ENCODE results near the gene GPR21. TPM values are rescaled to one million over a fixed set of nuclear protein-coding genes. Genes with fewer than 3 reads are reported as not detected.

GPR21 gene
- total and polyA plus RNA-seq, 12 donors, result 0.25 to 0.95 (median 0.61) TPM; not detected in 4

DNA sequence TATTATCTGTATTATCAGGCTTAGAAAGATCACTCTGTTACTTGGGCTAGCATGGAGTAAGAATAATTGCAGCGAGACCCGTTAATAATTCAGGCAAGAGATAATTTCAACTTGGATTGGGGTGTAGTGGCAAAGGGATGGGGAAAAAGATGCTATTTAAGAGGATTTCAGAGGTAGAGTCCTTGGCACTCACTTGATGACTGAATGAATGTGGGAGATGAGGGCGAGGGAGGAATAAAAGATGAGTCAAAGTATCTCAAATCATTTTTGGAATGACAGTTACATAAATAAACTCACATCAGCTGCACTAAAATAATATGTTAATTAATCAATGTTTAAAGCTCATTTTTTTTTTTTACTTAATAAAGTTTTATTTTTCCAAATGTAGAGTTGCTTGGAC is 4.5 kb upstream of the GPR21 start:
- DNase-seq (no peak), ATAC-seq (no peak)
- intact Hi-C loops (cut with DNase I), result no loop called here
- Histone ChIP-seq H3K27ac (no peak overlapping the region), H3K9me3 (no peaks in the 10 kb centered on the region), H3K4me3 (no peak overlapping the region), H3K36me3 (peaks cover 0 to 66% (median 0%) of the 10 kb centered on the region in 9 donors), H3K27me3 (no peaks in the 10 kb centered on the region), H3K4me1 (peaks cover 0 to 14% (median 0%) of the 10 kb centered on the region in 9 donors)
- WGBS, 2 donors, result 96 to 99% methylated on average over 3 of the region's 3 CpGs
- TF ChIP-seq, protein P1, sequence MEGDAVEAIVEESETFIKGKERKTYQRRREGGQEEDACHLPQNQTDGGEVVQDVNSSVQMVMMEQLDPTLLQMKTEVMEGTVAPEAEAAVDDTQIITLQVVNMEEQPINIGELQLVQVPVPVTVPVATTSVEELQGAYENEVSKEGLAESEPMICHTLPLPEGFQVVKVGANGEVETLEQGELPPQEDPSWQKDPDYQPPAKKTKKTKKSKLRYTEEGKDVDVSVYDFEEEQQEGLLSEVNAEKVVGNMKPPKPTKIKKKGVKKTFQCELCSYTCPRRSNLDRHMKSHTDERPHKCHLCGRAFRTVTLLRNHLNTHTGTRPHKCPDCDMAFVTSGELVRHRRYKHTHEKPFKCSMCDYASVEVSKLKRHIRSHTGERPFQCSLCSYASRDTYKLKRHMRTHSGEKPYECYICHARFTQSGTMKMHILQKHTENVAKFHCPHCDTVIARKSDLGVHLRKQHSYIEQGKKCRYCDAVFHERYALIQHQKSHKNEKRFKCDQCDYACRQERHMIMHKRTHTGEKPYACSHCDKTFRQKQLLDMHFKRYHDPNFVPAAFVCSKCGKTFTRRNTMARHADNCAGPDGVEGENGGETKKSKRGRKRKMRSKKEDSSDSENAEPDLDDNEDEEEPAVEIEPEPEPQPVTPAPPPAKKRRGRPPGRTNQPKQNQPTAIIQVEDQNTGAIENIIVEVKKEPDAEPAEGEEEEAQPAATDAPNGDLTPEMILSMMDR (IDR thresholded peaks at IDR 0.05), result no peak

DNA sequence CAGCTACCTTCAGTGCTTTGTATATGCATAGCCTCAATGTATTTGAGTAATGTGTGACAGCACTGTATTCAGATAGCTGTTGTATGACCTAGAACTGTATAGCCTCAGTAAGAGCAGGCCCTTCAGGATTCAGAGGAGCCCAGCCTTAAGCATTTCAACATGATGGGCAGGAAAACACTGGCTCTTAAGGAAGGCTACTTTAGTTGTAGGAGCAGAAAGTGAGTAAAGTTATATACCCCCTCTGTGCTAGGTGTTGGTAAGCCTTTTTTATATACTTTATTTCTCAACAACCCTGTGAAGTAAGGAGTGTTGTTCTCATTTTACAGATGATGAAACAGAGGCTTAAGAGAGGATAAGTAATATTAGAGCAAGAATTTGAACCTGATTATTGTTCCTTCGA is 1.5 kb upstream of the GPR21 start:
- peaks cover 0 to 28% (median 11%) of the 10 kb centered on the region in 9 donors for H3K4me1 ChIP-seq
- peaks cover 0 to 55% (median 0%) of the 10 kb centered on the region in 9 donors for H3K36me3 ChIP-seq
- intact Hi-C loops (cut with DNase I), result no loop called here
- ATAC-seq, result no peak
- H3K27me3 ChIP-seq, result no peaks in the 10 kb centered on the region
- no peak overlapping the region for H3K4me3 ChIP-seq
- TF ChIP-seq, protein P1 (IDR thresholded peaks at IDR 0.05), result no peak
- DNase-seq, result no peak
- no peak overlapping the region for H3K27ac ChIP-seq
- 93% methylated on average over 1 of the region's 1 CpG for WGBS, 2 donors
- no peaks in the 10 kb centered on the region for H3K9me3 ChIP-seq

DNA sequence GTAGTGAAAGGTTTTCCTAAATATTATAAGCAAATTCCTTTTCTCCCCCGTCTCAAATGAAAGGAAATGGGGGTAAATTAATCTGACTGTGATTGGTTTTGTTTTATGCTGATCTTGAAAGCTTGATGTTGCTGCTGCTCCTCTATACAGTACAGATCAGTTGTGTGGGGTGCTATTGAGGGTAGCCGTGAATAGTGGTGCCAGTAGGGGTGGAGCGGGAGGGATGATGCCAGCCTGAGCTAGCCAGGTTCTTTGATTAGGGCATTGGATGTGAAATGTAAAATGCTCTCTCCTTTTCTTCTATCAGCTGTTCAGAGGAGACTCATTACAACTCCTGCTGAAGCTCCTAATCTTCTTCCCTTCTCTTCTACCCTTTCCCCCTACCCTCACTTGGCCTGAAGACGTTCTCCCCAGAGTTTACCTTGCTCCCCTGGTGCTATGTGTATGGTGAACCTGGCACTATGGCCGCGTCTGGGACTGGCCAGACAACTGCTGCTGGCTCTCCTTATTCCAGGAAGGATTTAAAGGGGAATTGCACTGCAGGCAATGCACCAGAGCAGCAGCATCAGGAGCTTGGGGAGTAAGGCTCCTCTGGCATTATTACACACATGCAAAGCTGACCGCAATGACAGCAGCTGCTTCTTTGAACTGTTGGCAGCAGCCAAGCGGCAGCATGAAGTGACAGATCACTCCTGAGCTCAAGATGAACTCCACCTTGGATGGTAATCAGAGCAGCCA is 566 bp downstream of the GPR21 start:
- no peaks in the 10 kb centered on the region for H3K27me3 ChIP-seq
- TF ChIP-seq, protein P1 (IDR thresholded peaks at IDR 0.05), result no peak
- H3K9me3 ChIP-seq, result no peaks in the 10 kb centered on the region
- H3K27ac ChIP-seq, result peak overlapping the region in 5 of 10 donors; percentile 11 to 34 (median 30)
- ATAC-seq, result peak in 7 of 8 donors; percentile 32 to 63 (median 45)
- intact Hi-C loops (cut with DNase I), result no loop called here
- peaks cover 0 to 34% (median 0%) of the 10 kb centered on the region in 9 donors for H3K36me3 ChIP-seq
- DNase-seq, result no peak
- 66 to 76% methylated on average over 8 of the region's 8 CpGs for WGBS, 2 donors
- peak overlapping the region in 8 of 10 donors; percentile 4 to 46 (median 42) for H3K4me3 ChIP-seq
- peaks cover 0 to 46% (median 16%) of the 10 kb centered on the region in 9 donors for H3K4me1 ChIP-seq

DNA sequence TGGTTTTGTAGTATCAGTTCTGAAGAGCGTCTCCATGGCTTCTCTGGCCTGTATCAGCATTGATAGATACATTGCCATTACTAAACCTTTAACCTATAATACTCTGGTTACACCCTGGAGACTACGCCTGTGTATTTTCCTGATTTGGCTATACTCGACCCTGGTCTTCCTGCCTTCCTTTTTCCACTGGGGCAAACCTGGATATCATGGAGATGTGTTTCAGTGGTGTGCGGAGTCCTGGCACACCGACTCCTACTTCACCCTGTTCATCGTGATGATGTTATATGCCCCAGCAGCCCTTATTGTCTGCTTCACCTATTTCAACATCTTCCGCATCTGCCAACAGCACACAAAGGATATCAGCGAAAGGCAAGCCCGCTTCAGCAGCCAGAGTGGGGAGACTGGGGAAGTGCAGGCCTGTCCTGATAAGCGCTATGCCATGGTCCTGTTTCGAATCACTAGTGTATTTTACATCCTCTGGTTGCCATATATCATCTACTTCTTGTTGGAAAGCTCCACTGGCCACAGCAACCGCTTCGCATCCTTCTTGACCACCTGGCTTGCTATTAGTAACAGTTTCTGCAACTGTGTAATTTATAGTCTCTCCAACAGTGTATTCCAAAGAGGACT is 1.5 kb downstream of the GPR21 start:
- Histone ChIP-seq H3K27me3 (no peaks in the 10 kb centered on the region), H3K4me3 (peak overlapping the region in 7 of 10 donors; percentile 14 to 46 (median 43)), H3K36me3 (peaks cover 0 to 25% (median 0%) of the 10 kb centered on the region in 9 donors), H3K4me1 (peaks cover 0 to 56% (median 26%) of the 10 kb centered on the region in 9 donors), H3K9me3 (no peaks in the 10 kb centered on the region), H3K27ac (peak overlapping the region in 5 of 10 donors; percentile 21 to 41 (median 34))
- WGBS, 2 donors, result 80% methylated on average over 13 of the region's 13 CpGs
- DNase-seq (no peak), ATAC-seq (peak in 4 of 8 donors; percentile 27 to 55 (median 48))
- intact Hi-C loops (cut with DNase I), result loop anchor here in 1 of 10 donors (5.0 kb wide), 1 partner anchor 37 kb away; no protein-coding TSS in a partner anchor
- TF ChIP-seq, protein P1 (IDR thresholded peaks at IDR 0.05), result no peak

All from heart right ventricle (tissue), 16 donors.